Hepatocyte (in vitro differentiated cells): Measurements from ENCODE around the gene CDH19.

Experiments
- CTCF ChIP-seq: fragments of 200-600 bp; sonication (generic); IDR thresholded peaks from 2 replicates; pipeline ENCODE4 v1.5.1; 2016; ENCODE audit warnings: antibody characterized with exemption, mild to moderate bottlenecking; ENCODE audit not compliant: poor library complexity
- EZH2phosphoT487 ChIP-seq: fragments of 200-600 bp; sonication (generic); IDR thresholded peaks from one replicate; pipeline ENCODE4 v1.6.1; 2018; ENCODE audit warnings: antibody characterized with exemption, mild to moderate bottlenecking, low read depth, moderate library complexity; ENCODE audit not compliant: unreplicated experiment, severe bottlenecking

- no peak for TF ChIP-seq CTCF
- no peak for TF ChIP-seq EZH2phosphoT487
Observed at GRCh38 chr18:66571845-66572244, 32.0 kb downstream of the CDH19 start.
